Measurements from ENCODE around the gene SOX2. TPM values are rescaled to one million over a fixed set of nuclear protein-coding genes. Genes with fewer than 3 reads are reported as not detected.
"Not testable (repeated sequence)": the region's sequence is repeated elsewhere in the genome, so short reads cannot be mapped to it uniquely, and the experiment has no call there.

Gene SOX2
- total RNA-seq, 1 donor from 2014 or later = not detected

DNA sequence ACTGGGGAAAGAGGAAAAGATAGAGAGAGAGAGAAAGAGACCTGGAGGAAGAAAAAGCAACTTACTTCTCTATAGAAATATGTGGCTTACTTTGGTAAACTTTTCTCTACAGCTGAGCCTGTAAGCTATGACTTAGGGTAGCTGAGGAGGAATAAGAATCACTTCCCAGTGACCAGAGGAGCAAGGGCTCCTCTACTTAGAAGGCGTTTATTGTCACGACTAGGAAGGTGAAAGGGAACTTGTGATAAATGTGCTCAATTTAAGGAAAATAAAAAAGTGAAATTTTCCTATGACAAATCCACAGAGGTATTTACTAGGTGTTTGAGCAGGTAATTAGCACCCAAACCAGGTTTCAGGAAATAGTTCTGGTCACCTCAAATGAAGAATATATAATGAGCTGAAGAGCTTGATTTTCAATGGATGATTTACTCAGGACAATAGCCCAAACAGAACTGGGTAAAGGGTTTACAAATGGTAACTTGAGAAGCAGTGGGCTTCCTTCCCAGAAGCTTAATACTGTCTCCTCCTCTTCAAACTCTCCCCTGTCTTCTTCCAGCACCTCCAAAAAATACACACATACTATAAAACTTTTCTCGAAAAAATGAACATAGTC is 46.1 kb downstream of the SOX2 start:
- no peak overlapping the region for H3K27ac Mint-ChIP-seq

DNA sequence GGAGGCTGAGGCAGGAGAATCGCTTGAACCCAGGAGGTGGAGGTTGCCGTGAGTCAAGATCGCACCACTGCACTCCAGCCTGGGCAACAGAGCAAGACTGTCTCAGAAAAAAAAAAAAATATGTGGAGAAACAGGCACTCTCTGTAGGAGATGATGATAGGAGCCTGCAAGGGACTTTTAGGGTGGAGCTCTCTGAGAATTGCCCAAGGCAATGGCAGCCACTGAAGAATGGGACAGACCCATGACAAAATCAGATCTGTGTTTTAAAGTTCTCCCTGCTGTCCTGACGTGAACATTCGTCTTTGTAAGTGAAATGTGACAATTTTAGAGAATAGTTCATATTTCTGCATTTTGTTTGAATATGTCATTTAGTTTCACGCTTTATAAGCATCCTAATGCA is 50.2 kb downstream of the SOX2 start:
- Mint-ChIP-seq H3K27me3 (peaks cover 2% of the 10 kb centered on the region), H3K9me3 (no peaks in the 10 kb centered on the region), H3K4me3 (no peak overlapping the region), H3K27ac (no peak overlapping the region), H3K4me1 (no peaks in the 10 kb centered on the region), H3K36me3 (ENCODE audit: low read depth) (no peaks in the 10 kb centered on the region)
- no peak for ATAC-seq (ENCODE audit: low read depth)
- CTCF ChIA-PET = no interaction called here
- TF ChIP-seq, protein P1, sequence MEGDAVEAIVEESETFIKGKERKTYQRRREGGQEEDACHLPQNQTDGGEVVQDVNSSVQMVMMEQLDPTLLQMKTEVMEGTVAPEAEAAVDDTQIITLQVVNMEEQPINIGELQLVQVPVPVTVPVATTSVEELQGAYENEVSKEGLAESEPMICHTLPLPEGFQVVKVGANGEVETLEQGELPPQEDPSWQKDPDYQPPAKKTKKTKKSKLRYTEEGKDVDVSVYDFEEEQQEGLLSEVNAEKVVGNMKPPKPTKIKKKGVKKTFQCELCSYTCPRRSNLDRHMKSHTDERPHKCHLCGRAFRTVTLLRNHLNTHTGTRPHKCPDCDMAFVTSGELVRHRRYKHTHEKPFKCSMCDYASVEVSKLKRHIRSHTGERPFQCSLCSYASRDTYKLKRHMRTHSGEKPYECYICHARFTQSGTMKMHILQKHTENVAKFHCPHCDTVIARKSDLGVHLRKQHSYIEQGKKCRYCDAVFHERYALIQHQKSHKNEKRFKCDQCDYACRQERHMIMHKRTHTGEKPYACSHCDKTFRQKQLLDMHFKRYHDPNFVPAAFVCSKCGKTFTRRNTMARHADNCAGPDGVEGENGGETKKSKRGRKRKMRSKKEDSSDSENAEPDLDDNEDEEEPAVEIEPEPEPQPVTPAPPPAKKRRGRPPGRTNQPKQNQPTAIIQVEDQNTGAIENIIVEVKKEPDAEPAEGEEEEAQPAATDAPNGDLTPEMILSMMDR (IDR thresholded peaks at IDR 0.05) = no peak
- intact Hi-C loops (cut with micrococcal nuclease) = no loop called here
- DNase-seq = no peak
- POLR2A ChIA-PET = no interaction called here

More for the DNA sequence above, 46.1 kb downstream of the SOX2 start:
- no peak for ATAC-seq (ENCODE audit: low read depth)
- ChIA-PET CTCF (no interaction called here), POLR2A (no interaction called here)
- no peaks in the 10 kb centered on the region for H3K4me1 Mint-ChIP-seq
- H3K4me3 Mint-ChIP-seq = no peak overlapping the region
- TF ChIP-seq, protein P1 (IDR thresholded peaks at IDR 0.05) = no peak
- DNase-seq = no peak
- no peaks in the 10 kb centered on the region for H3K9me3 Mint-ChIP-seq
- intact Hi-C loops (cut with micrococcal nuclease) = no loop called here
- H3K36me3 Mint-ChIP-seq (ENCODE audit: low read depth) = no peaks in the 10 kb centered on the region
- H3K27me3 Mint-ChIP-seq = peaks cover 17% of the 10 kb centered on the region

DNA sequence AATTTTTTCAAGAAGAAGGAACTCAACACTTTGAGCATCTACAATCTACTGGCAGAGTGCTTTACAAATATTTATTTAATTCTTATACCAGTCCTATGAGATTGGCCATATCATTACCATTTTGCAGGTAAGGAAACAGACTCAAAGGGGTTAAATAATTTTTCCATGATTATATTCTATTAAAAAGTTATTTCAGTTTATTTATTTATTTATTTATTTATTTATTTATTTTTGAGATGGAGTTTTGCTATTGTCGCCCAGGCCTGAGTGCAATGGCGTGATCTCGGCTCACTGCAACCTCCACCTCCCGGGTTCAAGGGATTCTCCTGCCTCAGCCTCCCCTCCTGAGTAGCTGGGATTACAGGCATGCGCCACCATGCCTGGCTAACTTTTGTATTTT is 52.3 kb downstream of the SOX2 start:
- ATAC-seq (ENCODE audit: low read depth); DNase-seq; intact Hi-C loops (cut with micrococcal nuclease); CTCF ChIA-PET; H3K27me3 Mint-ChIP-seq; H3K4me3 Mint-ChIP-seq; POLR2A ChIA-PET; H3K4me1 Mint-ChIP-seq; H3K9me3 Mint-ChIP-seq; H3K27ac Mint-ChIP-seq; H3K36me3 Mint-ChIP-seq (ENCODE audit: low read depth): not testable (repeated sequence)
